Skin epidermis (tissue), 12 donors: ENCODE results near the gene NXF1.
"Not testable (repeated sequence)": the region's sequence is repeated elsewhere in the genome, so short reads cannot be mapped to it uniquely, and the experiment has no call there.

ENCODE experiments used
- H3K27ac ChIP-seq, 21 experiments: fragments of 200-600 bp; sonication (generic) in 11 of 21; one replicate each; pipeline ENCODE4 v1.5.0; 2020; ENCODE audit warnings: mild to moderate bottlenecking in 3 of 21, inconsistent platforms in 2 of 21, moderate library complexity in 2 of 21
- H3K4me3 ChIP-seq, 7 experiments: fragments of 200-600 bp; sonication (generic) in 2 of 7; one replicate each; pipeline ENCODE4 v1.5.0; 2020; ENCODE audit warnings: inconsistent platforms in 2 of 7, mild to moderate bottlenecking in 2 of 7, moderate library complexity in 1 of 7

Gene NXF1

DNA sequence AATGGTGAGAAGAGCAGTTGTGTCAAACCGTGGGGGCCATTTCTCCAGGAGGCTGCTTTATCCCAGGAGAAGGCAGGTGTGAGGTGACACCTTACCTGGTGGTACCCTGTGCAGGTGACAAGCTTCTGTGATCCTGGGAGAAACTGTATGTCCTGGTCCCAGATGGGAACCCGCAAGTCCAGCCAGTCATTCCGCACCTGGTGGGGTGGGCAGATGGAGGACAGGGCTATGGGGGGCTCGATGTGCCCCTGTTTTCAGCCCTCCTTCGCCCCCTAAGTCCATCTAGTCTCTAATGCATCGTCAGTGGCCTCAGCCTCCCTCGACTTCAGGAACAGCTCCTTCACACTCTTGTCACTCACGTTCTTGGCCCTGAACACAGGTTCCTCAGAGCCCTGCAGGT, 30.1 kb upstream of the NXF1 start:
- Histone ChIP-seq H3K4me3 (no peak overlapping the region), H3K27ac (no peak overlapping the region)

DNA sequence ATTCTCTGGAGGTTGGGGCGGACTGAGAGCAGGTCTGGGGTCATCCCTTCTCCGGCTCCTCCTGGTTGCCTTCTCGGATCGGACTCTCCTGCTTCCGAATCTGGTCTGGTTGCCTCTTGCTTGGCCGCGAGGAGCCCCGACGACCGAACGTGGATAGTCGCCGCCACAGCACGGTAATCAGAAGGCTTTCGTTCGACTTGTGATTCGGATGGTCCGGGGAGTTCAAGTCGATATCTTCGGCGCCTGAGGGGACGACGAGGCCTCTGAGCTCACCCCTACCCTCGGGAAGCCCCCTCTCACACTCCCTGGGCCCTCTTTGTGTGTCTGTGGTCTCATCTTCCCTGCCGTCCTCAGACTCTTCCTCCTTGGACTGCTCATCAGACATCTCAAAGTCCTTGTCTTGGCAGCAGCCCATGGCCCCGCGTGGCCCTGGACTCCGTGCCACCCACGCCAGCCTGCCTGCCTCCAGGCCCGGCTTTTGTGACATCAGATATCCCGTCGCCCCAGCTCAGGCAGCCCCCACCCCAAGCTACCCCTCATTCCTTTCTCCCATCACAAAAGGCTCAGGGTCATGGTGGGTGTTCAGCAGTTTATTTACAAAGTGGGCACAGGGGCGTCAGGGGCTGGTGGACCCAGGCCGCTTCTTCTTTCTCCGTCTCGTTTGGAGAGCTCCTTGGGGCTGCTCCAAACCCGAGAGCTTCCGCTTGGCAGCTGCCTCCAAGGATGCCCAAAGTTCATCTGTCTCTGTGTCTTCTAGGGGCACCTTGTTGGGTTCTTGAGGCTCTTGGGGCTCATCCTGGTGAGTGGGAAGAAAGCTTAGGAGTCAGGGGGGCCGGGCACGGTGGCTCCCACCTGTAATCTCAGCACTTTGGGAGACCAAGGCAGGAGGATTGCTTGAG, 27.3 kb upstream of the NXF1 start, which contains the start of gene TEX54:
Gene TEX54 (minus strand): TSS at position 506 of the 899 bp plus-strand sequence.
- H3K27ac ChIP-seq, result peak within 1 kb of the TSS; percentile 76 to 99 (median 95)

GRCh38 chr11:62831520-62832335, 26.5 kb upstream of the NXF1 start, which contains the start of gene STX5:
STX5 (minus strand) TSS chr11:62832051; CDS start chr11:62831243, 808 bp downstream.
- Histone ChIP-seq H3K4me3 (peak within 1 kb of the TSS; percentile 73 to 98 (median 92)), H3K27ac (peak within 1 kb of the TSS; percentile 76 to 99 (median 95))

More for the DNA sequence above, 27.3 kb upstream of the NXF1 start, which contains the start of gene TEX54:
- peak within 1 kb of the TSS; percentile 73 to 98 (median 92) for H3K4me3 ChIP-seq

DNA sequence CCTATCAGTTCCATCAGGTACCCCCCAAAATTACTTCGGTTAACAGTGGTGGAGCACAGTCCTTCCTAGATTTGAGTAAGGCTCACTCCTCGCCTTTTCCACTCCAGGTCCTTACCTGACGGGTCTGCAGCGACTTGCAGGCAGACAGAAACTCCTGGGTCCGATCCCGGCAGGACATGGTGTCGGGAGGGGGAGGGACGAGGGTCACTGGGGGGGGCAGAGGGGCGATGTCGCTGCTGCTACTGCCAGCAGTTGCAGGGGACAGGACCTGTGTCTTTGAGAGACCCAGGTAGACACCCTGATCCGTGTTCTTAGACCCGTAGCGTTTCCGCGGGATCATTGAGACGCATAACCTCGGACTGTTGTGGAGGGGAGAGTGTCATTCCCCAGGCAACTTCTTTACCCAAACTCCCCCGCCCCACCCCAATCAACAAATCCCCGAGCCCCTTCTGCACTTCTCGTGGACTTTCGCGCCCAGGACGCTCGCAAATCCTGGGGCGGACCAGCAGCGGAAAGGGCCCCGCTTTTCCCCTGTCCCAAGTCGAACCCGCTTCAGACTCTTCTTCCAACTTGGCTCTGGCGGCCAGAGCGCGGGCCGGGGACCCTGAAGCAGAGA, 25.8 kb upstream of the NXF1 start:
- Histone ChIP-seq H3K4me3 (peak overlapping the region; percentile 73 to 98 (median 92)), H3K27ac (peak overlapping the region; percentile 13 to 99 (median 95))

DNA sequence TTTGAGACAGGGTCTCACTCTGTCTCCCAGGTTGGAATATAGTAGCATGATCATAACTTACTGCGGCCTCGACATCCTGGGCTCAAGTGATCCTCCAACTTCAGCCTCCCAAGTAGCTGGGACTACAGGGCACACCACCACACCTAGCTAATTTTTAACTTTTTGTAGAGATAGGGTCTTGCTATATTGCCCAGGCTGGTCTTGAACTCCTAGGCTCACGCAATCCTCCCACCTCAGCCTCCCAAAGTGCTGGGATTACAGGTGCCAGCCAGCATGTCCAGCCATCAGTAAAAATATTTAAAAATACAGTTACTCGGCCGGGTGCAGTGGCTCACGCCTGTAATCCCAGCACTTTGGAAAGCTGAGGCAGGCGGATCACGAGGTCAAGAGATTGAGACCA, 22.9 kb upstream of the NXF1 start:
- H3K27ac ChIP-seq, H3K4me3 ChIP-seq: not testable (repeated sequence)

- H3K4me3 ChIP-seq, result no peak overlapping the region
- no peak overlapping the region for H3K27ac ChIP-seq
Observed at GRCh38 chr11:62823677-62824076, 18.4 kb upstream of the NXF1 start.

GRCh38 chr11:62817129-62817528, 11.9 kb upstream of the NXF1 start:
- Histone ChIP-seq H3K27ac (peak overlapping the region in 2 of 21 experiments; percentile 25 to 57), H3K4me3 (no peak overlapping the region)

DNA sequence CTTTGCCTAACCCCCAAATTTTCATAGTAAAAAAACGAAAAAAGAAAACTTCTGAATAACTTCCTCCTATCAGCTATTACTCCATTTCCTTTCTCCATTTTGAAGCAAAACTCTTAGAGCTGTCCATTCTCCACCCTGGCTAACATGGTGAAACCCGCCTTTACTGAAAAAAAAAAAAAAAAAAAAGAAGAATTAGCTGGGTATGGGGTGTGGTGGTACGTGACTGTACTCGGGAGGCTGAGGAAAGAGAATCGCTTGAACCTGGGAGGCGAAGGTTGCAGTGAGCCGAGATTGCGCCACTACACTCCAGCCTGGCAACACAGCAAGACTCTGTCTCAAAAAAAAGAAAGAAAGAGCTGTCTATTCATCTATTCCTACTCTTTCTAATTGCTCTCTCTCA, 11.3 kb upstream of the NXF1 start:
- peak overlapping the region in 1 of 21 experiments; percentile 57 for H3K27ac ChIP-seq
- H3K4me3 ChIP-seq, result no peak overlapping the region

- Histone ChIP-seq H3K27ac (no peak overlapping the region), H3K4me3 (no peak overlapping the region)
Observed at GRCh38 chr11:62811659-62812058, 6.4 kb upstream of the NXF1 start.

- no peak overlapping the region for H3K4me3 ChIP-seq
- no peak overlapping the region for H3K27ac ChIP-seq
Observed at GRCh38 chr11:62810748-62811147, 5.5 kb upstream of the NXF1 start.

- Histone ChIP-seq H3K27ac (peak overlapping the region in 19 of 21 experiments; percentile 71 to 98 (median 92)), H3K4me3 (peak overlapping the region in 1 of 7 experiments; percentile 96)
Observed at GRCh38 chr11:62806611-62807121, 1.4 kb upstream of the NXF1 start.

- H3K4me3 ChIP-seq, result peak overlapping the region; percentile 73 to 96 (median 92)
- peak overlapping the region in 20 of 21 experiments; percentile 52 to 98 (median 92) for H3K27ac ChIP-seq
Observed at GRCh38 chr11:62805961-62806441, 761 bp upstream of the NXF1 start.

DNA sequence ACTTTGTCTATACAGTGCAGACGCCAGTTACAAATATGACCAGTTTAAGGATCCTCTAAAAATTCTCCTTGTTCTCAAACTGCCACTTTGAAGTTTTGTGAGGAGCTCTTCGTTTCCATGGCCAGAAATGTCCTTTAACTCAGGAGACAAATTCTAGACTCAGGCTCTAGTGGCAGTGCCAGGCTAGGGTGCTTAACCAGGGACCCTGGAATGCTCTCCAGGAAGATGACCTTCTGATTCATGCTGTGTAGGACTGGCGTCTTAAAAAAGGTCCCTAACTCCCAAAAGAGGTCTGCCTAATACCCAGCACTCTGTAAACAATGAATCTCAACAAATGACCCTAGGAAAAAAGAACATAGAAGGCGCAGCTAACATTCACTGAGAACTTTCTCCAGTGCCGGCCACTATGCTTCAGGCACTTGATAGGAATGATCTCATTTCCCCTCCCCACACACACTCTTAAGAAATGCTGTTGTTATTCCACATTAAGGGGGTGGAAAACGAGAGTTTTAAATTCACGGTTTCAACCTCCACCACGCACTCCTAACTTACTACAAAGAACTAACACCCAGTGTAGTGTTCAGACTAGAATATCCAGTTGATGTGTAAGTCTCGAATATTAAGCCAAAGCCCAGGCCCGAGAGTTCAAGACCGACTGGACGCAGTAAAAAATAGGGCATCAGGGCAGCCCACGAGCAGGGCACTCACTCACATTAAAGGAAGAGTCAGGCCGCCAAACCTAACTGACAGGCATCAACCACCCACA, 747 bp downstream of the NXF1 start:
- H3K27ac ChIP-seq, result peak overlapping the region; percentile 50 to 98 (median 92)

DNA sequence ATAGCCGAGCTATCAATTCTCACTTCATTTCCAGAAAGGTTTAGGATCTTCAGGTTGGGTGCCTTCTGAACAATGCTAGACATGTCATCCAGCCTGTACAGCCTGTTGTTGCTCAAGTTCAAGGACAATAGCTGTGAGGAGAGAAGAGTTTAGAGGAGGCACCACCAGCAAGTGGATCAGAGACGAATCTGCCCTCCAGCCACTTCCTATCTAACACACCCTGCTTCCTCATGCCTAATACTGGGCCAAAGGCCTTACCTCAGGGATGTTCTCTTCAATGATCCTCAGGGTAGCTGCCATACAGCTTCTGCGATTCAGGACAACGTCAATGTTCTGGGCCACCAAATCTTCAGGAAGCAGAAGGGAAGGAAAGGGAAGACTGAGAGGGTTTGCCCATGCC, 4.2 kb downstream of the NXF1 start:
- no peak overlapping the region for H3K27ac ChIP-seq
- H3K4me3 ChIP-seq, result no peak overlapping the region

More for the DNA sequence above, 747 bp downstream of the NXF1 start:
- H3K4me3 ChIP-seq, result peak overlapping the region; percentile 73 to 96 (median 92)

GRCh38 chr11:62799486-62799885, 5.8 kb downstream of the NXF1 start:
- Histone ChIP-seq H3K27ac (peak overlapping the region in 2 of 21 experiments; percentile 3 to 13), H3K4me3 (no peak overlapping the region)

DNA sequence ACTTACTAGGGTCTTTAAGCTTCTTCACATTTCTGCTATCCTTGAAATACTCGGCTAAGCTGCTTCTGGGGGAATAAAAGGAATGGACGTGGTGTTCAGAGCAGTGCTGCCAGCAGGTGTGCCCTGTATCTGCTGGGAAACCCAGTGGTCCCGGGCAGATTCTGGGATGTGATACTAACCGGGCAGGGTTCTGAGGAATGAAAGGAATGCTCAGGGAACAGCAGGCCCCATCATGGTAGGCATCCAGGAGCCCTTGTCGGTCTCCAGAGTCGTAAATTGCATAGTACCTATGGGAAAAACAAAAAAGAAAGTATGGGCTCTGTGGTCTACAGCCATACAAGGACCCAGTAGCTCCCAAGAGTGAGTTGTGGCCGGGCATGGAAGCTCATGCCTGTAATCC, 9.0 kb downstream of the NXF1 start:
- peak overlapping the region in 1 of 21 experiments; percentile 26 for H3K27ac ChIP-seq
- no peak overlapping the region for H3K4me3 ChIP-seq

GRCh38 chr11:62794201-62794775, 11.0 kb downstream of the NXF1 start:
- no peak overlapping the region for H3K4me3 ChIP-seq
- no peak overlapping the region for H3K27ac ChIP-seq

GRCh38 chr11:62792202-62792575, 13.1 kb downstream of the NXF1 start:
- Histone ChIP-seq H3K27ac (peak overlapping the region in 19 of 21 experiments; percentile 15 to 94 (median 87)), H3K4me3 (peak overlapping the region in 5 of 7 experiments; percentile 83 to 89 (median 84))
